HG02610 (cell line): ENCODE data around the gene SP110.

Experiments used
- ATAC-seq: cut with Tn5 transposase; IDR thresholded peaks from one replicate; pipeline ENCODE4 v1.9.1; 2021; ENCODE audit warnings: mild to moderate bottlenecking, moderate library complexity; ENCODE audit not compliant: unreplicated experiment

Gene SP110

GRCh38 chr2:230172852-230173251 lies 46.9 kb downstream of the SP110 start:
- ATAC-seq = no peak

- no peak for ATAC-seq
Measured at GRCh38 chr2:230172156-230172555, 47.6 kb downstream of the SP110 start.

GRCh38 chr2:230170532-230170931 lies 49.3 kb downstream of the SP110 start:
- no peak for ATAC-seq

- no peak for ATAC-seq
Measured at GRCh38 chr2:230166557-230167170, 53.1 kb downstream of the SP110 start.

GRCh38 chr2:230164139-230164538 lies 55.6 kb downstream of the SP110 start:
- ATAC-seq = no peak

- ATAC-seq = no peak
Measured at GRCh38 chr2:230162981-230163380, 56.8 kb downstream of the SP110 start.

- no peak for ATAC-seq
Measured at GRCh38 chr2:230161184-230161583, 58.6 kb downstream of the SP110 start.

GRCh38 chr2:230160112-230160660 lies 59.6 kb downstream of the SP110 start:
- no peak for ATAC-seq

GRCh38 chr2:230158468-230158867 lies 61.3 kb downstream of the SP110 start:
- ATAC-seq = no peak

GRCh38 chr2:230156782-230157699 lies 62.7 kb downstream of the SP110 start:
- ATAC-seq = no peak

- no peak for ATAC-seq
Measured at GRCh38 chr2:230155359-230155758, 64.4 kb downstream of the SP110 start.

- ATAC-seq = no peak
Measured at GRCh38 chr2:230153390-230153976, 66.3 kb downstream of the SP110 start.

GRCh38 chr2:230152334-230152733 lies 67.5 kb downstream of the SP110 start:
- ATAC-seq = no peak

- no peak for ATAC-seq
Measured at GRCh38 chr2:230144355-230144754, 75.4 kb downstream of the SP110 start.

- ATAC-seq = no peak
Measured at GRCh38 chr2:230140667-230141066, 79.1 kb downstream of the SP110 start.

- no peak for ATAC-seq
Measured at GRCh38 chr2:230137902-230138539, 81.8 kb downstream of the SP110 start.

- no peak for ATAC-seq
Measured at GRCh38 chr2:230135130-230135525, 84.7 kb downstream of the SP110 start.

GRCh38 chr2:230134496-230135129 lies 85.2 kb downstream of the SP110 start:
- ATAC-seq = no peak

- ATAC-seq = no peak
Measured at GRCh38 chr2:230131366-230131765, 88.4 kb downstream of the SP110 start.

GRCh38 chr2:230130668-230131364 lies 89.0 kb downstream of the SP110 start:
- no peak for ATAC-seq
